ENCODE results near the gene HOOK2.
A peak's percentile ranks its signal among the peaks of the same experiment; 100 is the strongest.
"Not testable (repeated sequence)": the region's sequence is repeated elsewhere in the genome, so short reads cannot be mapped to it uniquely, and the experiment has no call there.

Gene HOOK2

GRCh38 chr19:12751635-12752034 lies 23.7 kb downstream of the HOOK2 start, which contains the start of gene BEST2:
Gene BEST2, plus strand, starts transcription at chr19:12751791. Its CDS starts 802 bp downstream, at chr19:12752593.
- no peak for DNase-seq

- no peak for DNase-seq
Observed at GRCh38 chr19:12750851-12751250, 24.5 kb downstream of the HOOK2 start.

GRCh38 chr19:12749938-12750521 lies 25.3 kb downstream of the HOOK2 start:
- DNase-seq: no peak

GRCh38 chr19:12748489-12748888 lies 26.9 kb downstream of the HOOK2 start:
- no peak for DNase-seq

- no peak for DNase-seq
Observed at GRCh38 chr19:12745166-12745897, 30.0 kb downstream of the HOOK2 start.

- no peak for DNase-seq
Observed at GRCh38 chr19:12737835-12738351, 37.5 kb downstream of the HOOK2 start.

- peak; percentile 95 for DNase-seq
Observed at GRCh38 chr19:12736995-12737834, 38.1 kb downstream of the HOOK2 start, which contains the start of gene GET3. Gene GET3, plus strand, starts transcription at chr19:12737497. Its CDS starts 9 bp downstream, at chr19:12737506.

- peak; percentile 70 for DNase-seq
Observed at GRCh38 chr19:12733369-12734214, 41.8 kb downstream of the HOOK2 start.

GRCh38 chr19:12731337-12731736 lies 44.0 kb downstream of the HOOK2 start:
- DNase-seq: no peak

GRCh38 chr19:12730064-12730463 lies 45.3 kb downstream of the HOOK2 start:
- DNase-seq: no peak

- no peak for DNase-seq
Observed at GRCh38 chr19:12727745-12728433, 47.5 kb downstream of the HOOK2 start.

GRCh38 chr19:12726988-12727316 lies 48.4 kb downstream of the HOOK2 start:
- DNase-seq: no peak

GRCh38 chr19:12725612-12726011 lies 49.7 kb downstream of the HOOK2 start:
- not testable (repeated sequence) for DNase-seq

GRCh38 chr19:12723641-12724426 lies 51.5 kb downstream of the HOOK2 start, which contains the start of gene TNPO2:
Gene TNPO2, minus strand, starts transcription at chr19:12723932. Its CDS starts 2,955 bp downstream, at chr19:12720977.
- DNase-seq: peak; percentile 60

GRCh38 chr19:12723381-12723640 lies 52.0 kb downstream of the HOOK2 start:
- DNase-seq: no peak

GRCh38 chr19:12722566-12723380 lies 52.6 kb downstream of the HOOK2 start:
- peak; percentile 99 for DNase-seq

- DNase-seq: peak; percentile 56
Observed at GRCh38 chr19:12721656-12722565, 53.4 kb downstream of the HOOK2 start.

- no peak for DNase-seq
Observed at GRCh38 chr19:12720851-12721655, 54.3 kb downstream of the HOOK2 start.
